GM12892 (cell line): ENCODE measurements around the gene TLR6.

ENCODE experiments used
- DNase-seq: peaks from one replicate; pipeline ENCODE4 v3.0.0; 2011; ENCODE audit not compliant: insufficient read length
- FAIRE-seq: peaks from 2 replicates; lab custom pipeline; 2011; peaks lifted over from hg19 to GRCh38; lab: Jason Lieb, UNC
- POLR2A ChIP-seq: IDR thresholded peaks from 2 replicates; pipeline ENCODE4 v1.6.1; 2011; ENCODE audit warnings: low read depth, low read length, control low read depth
- POLR2AphosphoS5 ChIP-seq: IDR thresholded peaks from 2 replicates; pipeline ENCODE4 v1.6.1; 2011; ENCODE audit warnings: low read depth, low read length, control low read depth
- TAF1 ChIP-seq: IDR thresholded peaks from 2 replicates; pipeline ENCODE4 v1.6.1; 2011; ENCODE audit warnings: low read depth, mild to moderate bottlenecking, control low read depth, low read length, borderline replicate concordance

TLR6 gene

DNA sequence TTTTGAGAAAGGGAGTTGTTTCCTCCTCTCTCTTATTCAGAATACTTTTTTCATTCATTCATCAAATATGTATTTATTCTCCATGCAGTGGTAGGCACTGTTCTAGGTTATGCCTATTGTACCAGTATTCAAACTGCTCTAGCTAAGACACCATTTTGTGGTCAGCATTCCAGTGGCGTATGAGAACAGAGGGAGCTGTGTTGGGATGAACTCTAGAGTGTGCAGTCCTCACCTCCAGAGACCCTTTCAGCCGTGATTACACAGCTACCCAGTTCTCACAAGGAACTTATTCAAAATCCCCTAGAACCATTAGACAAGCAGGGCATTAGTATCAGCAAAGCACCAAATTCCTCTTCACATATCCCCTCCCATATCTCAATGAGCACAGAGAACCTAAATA is 56.3 kb downstream of the TLR6 start:
- FAIRE-seq, result no peak
- no peak for DNase-seq

DNA sequence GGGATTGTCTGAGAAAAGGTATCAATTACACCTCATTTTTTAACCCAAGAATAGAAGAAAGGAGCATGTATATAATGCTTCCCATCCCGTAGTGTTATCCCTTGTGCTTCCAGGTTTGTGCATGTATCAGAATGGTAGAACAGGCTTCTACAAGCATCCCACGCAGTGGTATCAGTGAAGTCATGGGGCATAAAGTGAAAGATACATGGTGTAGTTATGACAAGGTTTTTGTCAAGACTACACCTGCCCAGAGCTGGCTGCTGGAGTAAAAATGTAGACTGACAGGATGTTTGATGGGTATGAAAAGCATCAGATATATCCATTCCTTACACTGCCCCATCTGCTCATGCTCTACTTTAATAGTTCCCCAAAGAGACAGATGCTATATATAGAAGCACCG is 61.5 kb downstream of the TLR6 start:
- no peak for FAIRE-seq
- TF ChIP-seq POLR2AphosphoS5 (no peak), POLR2A (0 out of 2 replicates have a peak, but pooled peaks have one; percentile 12), TAF1 (no peak)
- no peak for DNase-seq

More for the DNA sequence above, 56.3 kb downstream of the TLR6 start:
- no peak for TF ChIP-seq POLR2AphosphoS5

DNA sequence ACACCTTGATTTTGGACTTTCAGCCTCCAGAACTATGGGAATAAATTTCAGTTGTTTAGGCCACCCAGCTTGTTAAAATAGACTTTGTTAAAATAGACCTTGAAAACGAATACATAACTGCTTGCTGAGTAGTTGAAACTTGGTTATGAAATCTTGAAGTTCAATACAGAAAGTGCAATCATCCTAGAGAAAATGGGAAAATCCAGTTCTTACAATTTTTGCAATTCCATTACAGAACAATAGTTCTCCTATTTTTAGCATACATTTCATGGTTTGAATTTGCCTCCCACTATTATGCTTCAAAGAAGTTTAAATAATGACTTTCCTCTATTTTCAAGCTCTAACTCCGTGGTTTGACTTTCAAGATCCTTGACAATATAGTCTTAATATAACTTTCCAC is 62.6 kb downstream of the TLR6 start:
- TF ChIP-seq POLR2AphosphoS5 (no peak), POLR2A (no peak), TAF1 (no peak)
- DNase-seq, result no peak
- FAIRE-seq, result no peak

DNA sequence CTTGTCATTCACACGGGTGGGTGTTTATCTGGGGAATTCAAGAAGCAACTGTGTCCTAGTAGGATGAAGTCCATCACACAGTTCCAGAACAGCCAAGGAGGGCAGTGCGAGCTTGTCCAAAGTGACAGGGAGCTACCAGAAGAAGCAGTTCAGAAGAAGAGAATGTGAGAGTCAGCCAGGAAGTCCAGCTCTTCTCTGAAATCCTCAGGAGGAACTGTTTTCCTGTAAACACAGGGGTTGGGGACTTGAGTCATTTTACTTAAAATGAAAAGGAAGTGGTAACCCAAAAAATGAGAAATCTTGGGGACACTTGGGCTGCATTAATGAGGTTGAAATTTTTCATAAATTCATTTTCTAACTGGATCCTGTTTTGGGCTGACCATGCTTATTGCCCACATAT is 65.6 kb downstream of the TLR6 start:
- DNase-seq (no peak), FAIRE-seq (no peak)
- no peak for TF ChIP-seq POLR2A
- no peak for TF ChIP-seq POLR2AphosphoS5
- no peak for TF ChIP-seq TAF1

DNA sequence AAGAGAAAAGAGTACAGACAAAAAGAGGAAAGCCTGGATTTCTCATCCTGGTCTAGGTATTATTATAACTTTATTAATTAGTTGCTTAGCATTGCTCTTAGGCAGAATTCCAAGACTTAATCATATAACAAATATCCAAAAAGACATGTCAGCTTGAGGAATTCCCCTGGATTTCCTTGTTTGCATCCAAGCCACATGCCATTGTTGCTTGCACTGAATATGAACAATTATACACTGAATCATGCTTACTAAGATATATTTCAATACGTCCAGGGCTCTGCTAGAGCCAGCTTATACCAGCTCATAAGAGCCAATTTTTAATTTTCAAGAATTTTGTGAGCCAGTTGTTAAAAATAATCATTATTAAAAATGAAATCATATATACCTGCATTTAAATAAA is 68.3 kb downstream of the TLR6 start:
- FAIRE-seq (no peak), DNase-seq (no peak)
- TF ChIP-seq POLR2A (no peak), TAF1 (no peak), POLR2AphosphoS5 (no peak)

DNA sequence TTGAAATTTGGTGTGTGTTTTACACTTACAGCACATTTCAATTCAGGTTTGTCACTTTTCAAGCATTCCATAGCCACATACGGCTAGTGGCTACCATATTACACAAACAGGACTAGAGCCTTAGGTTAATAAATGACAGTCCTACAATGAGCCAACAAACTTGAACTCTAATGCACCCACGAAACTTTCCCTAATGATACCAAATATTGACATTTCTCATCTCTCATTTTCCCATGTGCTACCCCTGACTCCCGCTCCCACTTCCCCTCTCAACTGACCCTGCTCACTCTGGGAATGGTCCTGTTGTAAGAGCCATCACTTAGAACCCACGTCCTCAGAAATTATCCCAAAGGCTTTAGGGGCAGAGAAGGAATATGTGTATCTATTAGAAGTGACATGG is 68.9 kb downstream of the TLR6 start:
- FAIRE-seq (no peak), DNase-seq (no peak)
- TF ChIP-seq POLR2AphosphoS5, result no peak

GRCh38 chr4:38785901-38786402 is 70.7 kb downstream of the TLR6 start:
- TF ChIP-seq POLR2A, result 0 out of 2 replicates have a peak, but pooled peaks have one; percentile 23
- TF ChIP-seq POLR2AphosphoS5, result no peak
- DNase-seq (no peak), FAIRE-seq (peak; percentile 94)

- FAIRE-seq, result no peak
- no peak for DNase-seq
- no peak for TF ChIP-seq POLR2AphosphoS5
- no peak for TF ChIP-seq POLR2A
Observed at GRCh38 chr4:38785041-38785790, 71.4 kb downstream of the TLR6 start.

DNA sequence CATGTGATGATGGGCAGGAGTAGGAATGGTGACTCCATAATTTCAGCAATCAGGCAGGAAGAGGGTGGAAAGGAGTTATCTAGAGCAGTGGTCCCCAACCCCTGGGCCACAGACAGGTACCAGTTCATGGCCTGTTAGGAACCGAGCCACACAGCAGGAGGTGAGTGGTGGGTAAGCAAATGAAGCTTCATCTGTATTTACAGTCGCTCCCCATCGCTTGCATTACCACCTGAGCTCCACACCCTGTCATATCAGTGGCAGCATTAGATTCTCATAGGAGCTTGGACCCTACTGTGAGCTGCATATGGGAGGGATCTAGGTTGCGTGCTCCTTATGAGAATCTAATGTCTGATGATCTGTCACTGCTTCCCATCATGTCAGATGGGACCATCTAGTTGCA is 72.5 kb downstream of the TLR6 start:
- DNase-seq (no peak), FAIRE-seq (peak; percentile 80)
- no peak for TF ChIP-seq POLR2AphosphoS5

GRCh38 chr4:38783109-38783460 is 73.5 kb downstream of the TLR6 start:
- no peak for DNase-seq
- TF ChIP-seq POLR2AphosphoS5, result no peak
- no peak for TF ChIP-seq POLR2A
- no peak for TF ChIP-seq TAF1
- no peak for FAIRE-seq

DNA sequence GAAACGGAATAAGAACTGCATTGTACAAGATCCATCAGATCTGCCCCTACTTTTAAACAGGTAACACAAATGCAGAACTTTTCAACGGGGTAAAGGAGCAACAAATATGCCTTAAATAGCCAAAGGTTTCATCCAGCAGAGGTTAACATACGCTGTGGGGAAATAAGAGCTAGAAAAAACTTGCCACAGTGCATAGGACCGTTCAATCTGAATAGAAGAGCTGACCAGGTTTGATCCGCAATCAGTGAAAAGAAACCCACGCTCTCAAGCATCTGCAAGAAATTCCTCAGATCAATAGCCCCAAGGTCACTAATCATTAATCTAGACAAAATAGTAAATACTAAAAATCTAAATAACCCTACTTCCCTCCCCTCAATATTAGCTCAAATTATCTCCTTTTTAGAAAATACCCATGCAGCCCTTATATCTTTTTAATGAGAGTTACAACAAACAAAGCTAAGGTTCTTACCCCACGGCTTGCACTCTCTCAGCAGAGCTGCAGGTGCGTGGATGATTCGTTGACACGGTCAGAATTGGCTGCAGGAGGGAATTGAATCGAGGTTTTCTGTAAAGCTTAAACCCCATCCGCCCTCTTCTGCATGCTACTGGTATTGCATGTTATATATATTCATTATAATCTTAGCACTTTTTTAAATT is 74.0 kb downstream of the TLR6 start, which contains the start of gene TLR10:
Gene TLR10 (minus strand): TSS at position 539 of the 657 bp plus-strand sequence. CDS start 7,400 bp downstream, outside the sequence.
- DNase-seq, result no peak

DNA sequence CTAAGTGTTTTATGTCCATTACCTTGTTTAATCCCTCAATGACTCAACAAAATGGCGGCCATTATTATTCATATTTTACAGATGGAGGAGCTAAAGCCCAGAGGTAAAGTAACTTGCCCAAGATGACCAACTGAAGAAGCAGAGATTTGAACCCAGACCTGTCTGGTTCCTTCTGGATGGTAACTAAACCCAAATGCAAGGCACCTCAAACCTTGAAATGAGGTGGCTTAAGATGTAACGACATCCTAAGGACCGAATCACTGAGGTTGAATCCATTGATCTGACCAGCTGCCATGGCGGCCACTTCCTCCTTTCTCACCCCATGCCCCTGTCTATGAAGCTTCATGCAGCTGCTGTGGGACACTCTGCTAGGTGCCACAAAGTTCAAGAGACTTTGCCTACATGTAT is 74.8 kb downstream of the TLR6 start:
- peak; percentile 6; the same call in 1 of the 2 replicates for TF ChIP-seq TAF1
- TF ChIP-seq POLR2A, result peak; percentile 51; the same call in 1 of the 2 replicates
- TF ChIP-seq POLR2AphosphoS5, result peak; percentile 83
- FAIRE-seq (peak; percentile 91), DNase-seq (no peak)

More for the DNA sequence above, 74.0 kb downstream of the TLR6 start, which contains the start of gene TLR10:
- 0 out of 2 replicates have a peak, but pooled peaks have one; percentile 53 for TF ChIP-seq TAF1
- peak; percentile 53 for TF ChIP-seq POLR2AphosphoS5
- TF ChIP-seq POLR2A, result peak; percentile 64
- peak; percentile 62 for FAIRE-seq
